Putamen (tissue), 1 donor: ENCODE data around the gene TRIM8.

Source experiments
- DNase-seq: peaks from one replicate; pipeline ENCODE4 v3.0.0-alpha.2; 2016; ENCODE audit warnings: low spot score

Gene TRIM8, protein sequence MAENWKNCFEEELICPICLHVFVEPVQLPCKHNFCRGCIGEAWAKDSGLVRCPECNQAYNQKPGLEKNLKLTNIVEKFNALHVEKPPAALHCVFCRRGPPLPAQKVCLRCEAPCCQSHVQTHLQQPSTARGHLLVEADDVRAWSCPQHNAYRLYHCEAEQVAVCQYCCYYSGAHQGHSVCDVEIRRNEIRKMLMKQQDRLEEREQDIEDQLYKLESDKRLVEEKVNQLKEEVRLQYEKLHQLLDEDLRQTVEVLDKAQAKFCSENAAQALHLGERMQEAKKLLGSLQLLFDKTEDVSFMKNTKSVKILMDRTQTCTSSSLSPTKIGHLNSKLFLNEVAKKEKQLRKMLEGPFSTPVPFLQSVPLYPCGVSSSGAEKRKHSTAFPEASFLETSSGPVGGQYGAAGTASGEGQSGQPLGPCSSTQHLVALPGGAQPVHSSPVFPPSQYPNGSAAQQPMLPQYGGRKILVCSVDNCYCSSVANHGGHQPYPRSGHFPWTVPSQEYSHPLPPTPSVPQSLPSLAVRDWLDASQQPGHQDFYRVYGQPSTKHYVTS

DNA sequence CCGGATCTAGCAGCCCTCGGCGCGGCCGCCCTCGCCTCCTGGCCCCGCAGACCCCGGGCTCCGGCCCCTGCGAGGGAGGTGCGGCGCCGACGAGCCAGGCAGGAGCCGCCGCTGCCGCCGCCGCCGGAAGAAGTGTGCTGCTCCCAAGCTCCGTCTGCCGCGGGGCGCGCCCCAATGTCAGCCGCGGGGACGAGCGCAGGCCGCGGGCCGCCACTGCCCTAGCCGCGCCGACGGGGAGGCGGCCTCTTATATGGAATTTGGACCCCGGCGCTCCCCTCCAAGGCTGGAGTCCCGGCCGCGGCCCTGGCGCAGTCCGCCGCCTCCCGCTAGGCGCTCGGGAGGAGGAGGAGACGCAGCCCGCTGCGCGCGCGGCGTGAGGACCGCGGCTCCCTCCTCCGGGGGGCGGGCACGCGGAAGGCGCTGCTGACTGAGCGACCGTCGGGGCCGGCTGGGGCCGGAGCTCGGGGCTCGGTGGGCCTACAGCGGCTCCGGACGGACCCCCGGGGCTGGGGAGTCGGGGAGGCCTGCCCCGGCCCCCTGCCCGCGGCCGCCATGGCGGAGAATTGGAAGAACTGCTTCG is at the start of gene TRIM8:
TRIM8 (plus strand) TSS at position 414 of the 580 bp plus-strand sequence; CDS start at position 553, 139 bp downstream.
- DNase-seq: peak; percentile 72

DNA sequence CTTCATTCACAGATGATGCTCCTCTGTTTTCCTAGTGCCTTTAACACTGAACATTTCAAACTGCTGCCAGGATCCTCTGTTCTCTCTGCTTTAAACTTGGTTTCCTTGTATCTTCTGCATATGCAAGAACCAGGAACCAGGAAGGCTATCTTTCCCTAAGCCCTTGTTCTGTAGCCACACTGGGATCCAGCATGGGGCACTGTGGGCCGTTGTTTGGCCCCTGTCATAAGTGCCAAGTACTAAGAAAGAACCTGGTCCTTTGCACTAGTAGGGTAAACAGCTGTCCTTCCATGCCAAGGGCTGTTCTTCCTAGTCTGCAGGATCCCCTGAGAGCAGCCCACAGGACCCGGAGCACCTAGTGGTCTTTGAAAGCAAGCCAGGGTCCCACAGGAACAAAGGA is 49.0 kb upstream of the TRIM8 start:
- no peak for DNase-seq

DNA sequence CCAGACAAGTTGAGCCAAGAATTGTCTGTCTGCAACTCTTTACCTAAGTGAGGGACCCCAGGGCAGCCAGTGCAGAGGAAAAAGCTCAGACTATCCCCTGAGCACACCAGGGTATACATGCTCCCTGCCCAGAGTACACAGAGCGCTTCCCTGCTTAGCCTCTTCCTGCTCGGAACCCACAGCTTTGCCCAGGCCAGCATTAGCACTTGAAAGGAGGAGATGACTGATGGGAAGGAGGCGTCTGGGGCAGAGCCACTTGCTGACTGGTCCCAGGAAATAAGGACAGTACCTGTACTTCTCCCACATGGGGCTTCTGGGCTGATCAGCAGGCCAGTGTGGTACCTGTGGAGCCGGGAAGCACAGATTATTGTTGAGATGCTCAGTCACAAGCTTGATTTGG is 48.4 kb upstream of the TRIM8 start:
- DNase-seq: no peak

DNA sequence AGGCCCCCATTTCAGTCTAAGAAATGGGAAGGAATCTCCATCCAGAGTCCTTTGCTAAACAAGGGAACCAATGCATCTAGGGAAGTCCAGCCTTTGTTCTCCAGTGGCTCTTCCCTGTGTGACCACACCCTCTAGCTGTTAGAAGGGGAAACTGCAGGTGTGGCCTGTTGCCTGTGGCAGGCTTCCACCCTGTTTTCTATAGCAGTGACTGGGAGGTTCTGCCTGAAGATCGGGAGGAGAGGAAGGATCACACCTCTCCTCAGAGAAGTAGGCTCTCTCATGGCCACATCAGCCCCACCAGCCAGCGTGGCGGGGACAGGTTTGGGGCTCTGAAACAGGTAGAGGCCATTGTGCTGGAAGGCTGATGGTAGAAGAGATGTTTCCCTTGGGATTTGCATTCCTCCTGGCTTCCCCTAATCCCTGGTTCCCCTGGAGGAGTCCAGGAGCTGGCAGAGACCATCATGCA is 47.7 kb upstream of the TRIM8 start:
- DNase-seq: no peak

DNA sequence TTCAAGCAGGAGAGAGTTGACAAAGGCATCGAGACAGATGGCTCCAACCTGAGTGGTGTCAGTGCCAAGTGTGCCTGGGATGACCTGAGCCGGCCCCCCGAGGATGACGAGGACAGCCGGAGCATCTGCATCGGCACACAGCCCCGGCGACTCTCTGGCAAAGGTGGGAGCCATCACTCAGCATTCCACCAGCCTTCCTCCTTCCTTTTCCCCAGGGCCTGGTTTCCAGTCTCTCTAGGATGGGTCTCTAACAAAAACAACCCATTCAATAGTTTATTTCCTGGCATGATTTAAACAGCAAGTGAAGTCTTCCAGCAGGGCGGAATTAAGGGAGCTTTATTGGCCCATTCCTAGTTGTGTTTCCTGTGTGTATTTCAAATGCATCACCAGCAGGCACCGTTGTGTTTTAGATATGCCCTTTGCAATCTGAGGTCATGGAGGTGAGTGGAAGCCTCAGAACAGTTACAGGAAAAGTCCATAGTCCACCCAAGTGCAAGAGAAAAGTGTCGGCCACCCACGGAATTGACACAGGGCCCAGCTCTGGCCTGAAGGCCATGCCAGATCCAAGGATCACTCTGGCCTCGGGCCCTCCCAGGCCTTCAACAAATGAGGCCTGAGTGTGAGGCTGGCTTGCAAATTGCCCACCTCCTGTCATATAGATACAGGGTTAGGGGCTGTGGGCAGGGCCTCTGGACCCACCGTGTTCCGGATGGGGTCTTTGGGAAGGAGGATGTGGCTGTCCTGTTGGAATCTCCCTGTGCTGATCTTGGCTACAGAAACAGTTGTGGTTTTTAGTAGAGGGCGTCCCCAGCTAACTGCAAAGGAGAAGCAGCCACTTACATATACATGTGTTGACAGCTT is 46.9 kb upstream of the TRIM8 start:
- no peak for DNase-seq

DNA sequence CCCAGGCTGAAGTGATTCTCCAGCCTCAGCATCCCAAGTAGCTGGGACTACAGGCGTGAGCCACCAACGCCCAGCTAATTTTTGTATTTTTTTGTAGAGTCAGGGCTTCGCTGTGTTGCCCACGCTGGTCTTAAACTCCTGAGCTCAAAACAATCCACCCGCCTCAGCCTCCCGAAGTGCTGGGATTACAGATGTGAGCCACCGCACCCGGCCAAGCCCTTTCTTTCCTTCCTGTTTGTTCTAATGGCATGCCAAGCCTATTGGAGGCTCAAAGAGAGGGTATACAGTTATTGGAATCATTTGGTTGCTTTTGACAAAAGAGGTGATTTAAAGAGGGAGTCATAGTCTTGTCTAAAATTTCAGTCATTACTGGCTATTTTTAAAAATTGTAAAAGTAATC is 46.0 kb upstream of the TRIM8 start:
- no peak for DNase-seq

DNA sequence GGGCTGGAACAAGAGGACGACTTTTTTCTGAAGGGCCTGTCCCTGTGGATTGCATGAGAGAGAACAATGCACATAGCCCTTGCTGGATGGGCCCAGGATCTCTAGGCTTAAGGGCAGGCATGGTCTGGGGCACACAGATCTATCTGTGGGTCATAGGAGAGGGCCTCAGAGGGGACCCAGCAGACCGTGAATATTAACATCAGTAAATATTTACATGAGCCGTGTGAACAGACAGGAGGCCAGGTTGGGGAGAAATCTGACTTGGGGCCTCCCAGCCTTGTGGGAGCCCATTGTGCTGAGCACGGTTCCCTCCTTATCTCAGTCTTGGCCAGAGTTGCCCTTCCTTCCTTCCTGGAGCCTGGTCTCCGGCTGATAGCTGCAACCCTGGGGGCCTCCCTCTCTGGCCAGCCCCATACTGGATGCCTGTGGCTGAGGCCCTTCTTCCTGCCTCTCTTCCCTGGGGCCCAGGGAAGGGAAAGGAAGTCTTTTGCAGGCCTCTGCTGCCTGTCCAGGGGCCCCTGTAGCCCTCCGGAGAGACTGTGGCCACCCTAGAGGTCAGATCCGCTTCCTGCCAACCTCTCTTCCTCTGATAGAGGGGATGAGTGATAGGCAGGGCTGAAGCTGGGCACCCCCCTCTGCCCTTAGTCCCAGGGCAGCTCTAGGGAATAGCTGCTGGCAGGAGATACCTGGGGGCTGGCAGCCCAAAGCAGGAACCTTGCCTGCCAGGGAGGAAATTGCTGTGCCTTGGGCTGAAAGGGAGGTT is 44.5 kb upstream of the TRIM8 start:
- DNase-seq: no peak

DNA sequence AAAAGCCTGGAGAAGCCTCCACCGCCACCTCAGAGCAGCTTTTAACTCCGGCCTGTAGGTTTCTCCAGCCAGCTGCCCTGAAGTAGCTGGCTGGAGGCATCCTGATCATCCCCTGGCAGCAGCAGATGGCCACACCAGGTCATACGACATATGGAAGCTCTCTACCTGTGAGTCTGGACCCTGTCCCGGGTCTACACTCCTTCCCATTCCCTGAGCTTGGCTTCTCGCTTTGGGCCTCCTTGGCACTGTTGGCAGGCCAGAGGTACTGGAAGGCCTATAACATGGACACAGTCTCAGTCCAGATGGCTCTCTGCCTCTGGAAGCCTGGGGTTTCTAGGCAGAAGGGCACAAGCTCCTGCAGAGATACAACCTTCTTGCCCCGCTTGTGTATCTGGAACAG is 43.5 kb upstream of the TRIM8 start:
- no peak for DNase-seq

DNA sequence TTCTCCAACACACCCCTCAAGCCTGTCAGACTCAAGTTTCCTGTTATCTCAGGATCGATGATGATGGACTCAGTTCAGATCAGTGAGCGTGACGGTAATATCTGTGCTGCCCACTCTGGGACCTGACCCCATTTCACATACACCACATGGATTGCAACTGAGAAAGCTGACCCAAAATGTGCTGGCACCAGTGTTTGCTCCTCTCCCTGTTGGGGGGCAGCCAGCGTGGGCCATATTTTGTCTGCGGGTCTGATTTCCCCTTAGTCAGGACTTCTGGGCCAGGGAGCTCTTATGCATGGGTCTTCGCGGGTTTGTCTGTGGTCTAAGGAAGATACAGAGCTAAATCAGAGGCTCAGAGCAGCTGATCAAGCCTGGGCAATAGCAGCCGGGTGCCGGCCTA is 42.6 kb upstream of the TRIM8 start:
- no peak for DNase-seq

DNA sequence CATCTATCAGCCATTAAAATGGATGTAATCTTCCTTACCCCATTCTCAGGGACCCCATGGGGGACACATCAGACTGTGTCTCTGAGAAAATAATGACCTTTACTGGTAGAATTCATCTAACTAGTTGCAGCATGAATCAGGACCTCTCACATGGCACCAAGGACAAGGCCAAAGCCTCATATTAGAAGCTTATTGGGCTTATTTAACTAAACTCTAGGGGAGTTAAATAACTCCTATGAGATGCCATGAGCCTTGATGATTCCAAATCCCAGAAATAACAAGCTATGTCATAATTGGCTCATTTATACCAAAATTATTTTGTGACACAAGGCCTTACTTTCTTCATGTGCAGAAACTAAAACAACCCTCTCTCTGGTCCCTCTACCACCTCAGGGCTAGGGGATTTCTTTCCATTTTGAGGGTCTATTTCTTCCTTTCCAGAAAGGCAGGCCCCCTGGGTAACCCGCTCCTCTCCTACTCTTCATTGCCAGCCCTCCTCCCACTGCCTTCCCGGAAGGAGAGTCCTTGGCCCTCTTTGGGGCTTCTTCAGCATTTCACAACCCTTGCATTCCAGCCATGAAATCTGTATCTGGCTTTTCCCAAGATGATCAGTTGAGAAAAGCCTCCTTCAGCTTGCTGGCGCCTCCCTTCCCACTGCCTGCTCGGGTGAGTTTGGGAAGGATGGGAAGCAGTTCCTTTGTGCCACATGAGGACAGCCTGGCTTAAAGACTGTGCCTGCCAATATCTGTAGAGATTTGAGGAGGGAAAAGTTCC is 41.8 kb upstream of the TRIM8 start:
- no peak for DNase-seq

DNA sequence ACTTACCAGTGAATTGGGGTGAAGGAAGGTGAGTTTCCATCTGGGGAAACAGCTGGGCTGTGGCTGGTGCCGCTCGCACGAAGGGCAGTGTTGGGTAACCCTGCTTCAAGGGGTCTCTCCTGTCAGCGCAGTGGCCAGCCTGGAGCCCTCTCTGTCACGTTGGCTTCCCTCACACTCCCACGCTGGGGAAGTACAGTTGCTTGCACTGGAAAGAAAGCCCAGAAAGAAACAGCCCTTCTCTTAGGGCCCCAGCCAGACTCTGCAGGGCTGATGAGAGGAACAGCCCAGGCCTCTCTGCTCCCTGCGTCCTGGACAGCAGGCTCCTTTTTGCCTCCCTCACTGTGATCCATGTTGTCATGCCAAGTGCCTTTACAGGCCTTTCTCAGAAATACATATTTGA is 40.3 kb upstream of the TRIM8 start:
- DNase-seq: no peak

DNA sequence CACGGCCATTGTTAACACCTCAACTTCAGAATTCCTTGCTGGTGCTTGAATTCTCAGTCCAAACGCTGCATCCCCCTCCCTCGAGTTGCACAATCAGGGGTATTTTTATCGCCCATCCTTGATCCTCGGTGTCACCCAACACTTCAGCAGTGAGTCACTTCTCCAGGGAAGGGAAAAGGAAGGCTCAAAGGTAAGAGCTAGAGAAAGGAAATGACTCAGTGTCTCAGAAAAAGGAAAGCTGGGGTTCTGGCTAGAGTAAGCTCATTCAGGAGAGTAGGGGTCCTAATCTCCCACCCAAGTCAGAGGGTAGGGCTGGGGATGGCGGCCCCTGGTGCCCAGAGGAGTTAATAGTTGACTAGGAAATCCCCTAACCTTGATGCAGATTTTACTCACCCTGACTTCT is 39.8 kb upstream of the TRIM8 start:
- no peak for DNase-seq

DNA sequence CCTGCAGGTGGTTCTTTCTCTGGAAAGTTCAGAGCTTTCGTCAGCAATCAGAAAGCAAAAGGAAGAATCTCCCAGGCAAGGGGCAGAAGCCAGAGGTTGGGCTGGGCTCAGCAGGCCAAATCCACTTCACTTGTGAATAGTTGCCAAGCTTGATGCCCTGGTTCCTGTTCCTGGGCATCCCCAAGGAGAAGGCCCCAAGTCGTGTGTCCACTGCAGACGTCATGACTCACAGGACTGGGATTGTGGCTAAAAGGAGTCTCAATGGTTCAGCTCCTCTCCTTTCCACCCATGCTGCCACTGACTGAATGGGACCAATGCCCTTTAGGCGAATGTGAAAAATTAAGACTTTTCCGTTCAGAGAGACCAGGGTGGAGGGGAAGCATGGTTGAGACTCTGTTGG is 38.6 kb upstream of the TRIM8 start:
- no peak for DNase-seq

DNA sequence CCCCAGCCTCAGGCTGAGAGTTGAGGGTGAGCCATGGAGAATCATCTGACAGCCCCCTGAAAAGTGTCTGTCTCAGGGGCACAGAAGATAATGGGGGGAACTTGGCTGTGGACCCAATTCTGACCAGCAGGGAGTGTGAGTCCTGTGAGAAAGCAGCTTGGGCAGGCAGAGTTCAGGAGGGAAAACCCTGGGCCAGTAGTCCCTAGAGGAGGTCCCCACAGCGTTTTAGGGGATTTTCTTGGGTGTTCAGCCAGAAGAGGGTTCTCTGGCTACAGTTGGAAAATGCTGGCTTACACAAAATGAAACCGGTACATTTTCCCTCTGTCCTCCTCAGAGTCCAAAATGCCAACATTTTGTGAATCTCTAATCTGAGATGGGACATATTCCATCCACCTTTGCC is 35.8 kb upstream of the TRIM8 start:
- no peak for DNase-seq

DNA sequence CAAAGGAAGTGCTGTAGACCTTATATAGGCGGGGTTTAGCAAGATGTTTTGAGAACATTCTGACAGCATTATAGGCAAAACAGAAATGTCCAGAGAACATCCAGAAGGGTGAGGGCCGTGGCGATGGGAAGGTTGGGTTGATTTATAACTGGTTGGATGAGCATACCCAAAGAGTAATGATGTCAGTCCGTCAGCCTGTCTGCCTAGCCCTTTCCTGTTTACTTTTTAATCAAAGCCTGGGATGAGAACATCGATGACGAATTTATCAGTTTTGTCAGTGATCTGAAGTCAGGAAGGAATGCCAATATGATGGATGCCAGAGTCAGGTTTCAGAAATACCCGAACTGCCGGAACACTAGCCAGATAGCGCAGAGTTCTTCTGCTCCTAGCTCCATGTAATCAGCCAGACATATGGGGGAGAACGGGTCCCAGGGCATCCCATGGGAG is 33.8 kb upstream of the TRIM8 start:
- DNase-seq: no peak

DNA sequence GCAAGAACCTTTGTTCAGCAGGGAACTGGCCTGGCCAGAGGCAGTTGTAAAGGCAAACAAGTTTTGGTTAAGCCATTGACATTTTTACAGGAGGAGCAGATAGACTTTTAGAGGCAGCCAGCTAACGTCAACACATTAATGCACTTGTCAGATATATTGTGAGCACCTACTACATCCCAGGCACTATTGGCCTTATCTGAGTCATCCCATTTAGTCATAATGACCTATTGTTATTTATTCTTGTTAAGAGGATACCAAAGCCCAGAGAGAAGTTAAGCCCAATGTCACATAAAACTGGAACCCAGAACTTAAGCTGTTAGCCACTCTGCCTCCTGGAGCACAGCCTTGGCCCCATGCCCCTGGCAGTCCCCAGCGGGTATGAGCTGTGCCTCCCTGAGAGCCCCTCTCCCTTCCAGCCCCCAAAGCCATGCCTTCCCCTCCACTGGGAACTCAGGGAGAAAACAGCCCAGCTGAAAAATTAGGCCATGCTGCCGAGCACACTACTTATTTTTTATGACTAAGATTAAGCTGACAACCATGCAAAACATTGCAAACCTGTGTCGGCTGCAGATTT is 32.7 kb upstream of the TRIM8 start:
- DNase-seq: no peak

DNA sequence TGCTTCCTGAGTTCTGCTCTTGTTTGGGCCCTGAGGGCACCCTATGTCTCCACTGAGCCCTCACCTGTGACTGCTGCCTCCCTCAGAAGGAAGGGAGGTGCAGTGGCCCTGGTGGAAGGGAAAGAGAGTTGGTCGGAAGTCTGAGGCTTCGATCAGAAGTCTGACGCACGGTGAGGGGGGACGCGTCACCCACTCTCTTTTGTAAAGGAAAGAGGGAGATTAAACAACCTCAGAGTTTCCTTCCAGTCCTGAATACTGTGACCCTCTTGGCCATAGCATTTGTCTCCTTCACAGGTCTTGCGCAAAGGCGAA is 31.4 kb upstream of the TRIM8 start:
- DNase-seq: no peak

DNA sequence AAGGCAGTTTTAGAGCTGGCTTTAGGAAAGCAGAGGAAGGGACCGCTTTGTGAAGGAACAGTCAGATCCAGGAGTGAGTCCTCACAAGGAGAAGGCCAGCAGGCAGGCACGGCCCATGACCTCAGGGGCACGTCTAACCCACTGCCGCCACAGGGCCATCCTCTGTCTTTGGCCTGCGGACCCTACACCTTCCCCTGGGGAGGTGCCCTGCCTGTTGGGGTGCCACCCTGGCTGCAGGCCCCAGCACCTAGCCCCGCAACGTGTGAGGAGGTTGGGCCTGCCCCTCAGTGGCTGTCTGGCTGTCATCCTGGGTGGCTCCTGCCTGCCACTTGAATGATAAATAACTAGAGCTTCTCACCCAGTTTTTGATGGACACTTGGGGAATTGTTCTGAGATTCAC is 31.0 kb upstream of the TRIM8 start:
- no peak for DNase-seq

DNA sequence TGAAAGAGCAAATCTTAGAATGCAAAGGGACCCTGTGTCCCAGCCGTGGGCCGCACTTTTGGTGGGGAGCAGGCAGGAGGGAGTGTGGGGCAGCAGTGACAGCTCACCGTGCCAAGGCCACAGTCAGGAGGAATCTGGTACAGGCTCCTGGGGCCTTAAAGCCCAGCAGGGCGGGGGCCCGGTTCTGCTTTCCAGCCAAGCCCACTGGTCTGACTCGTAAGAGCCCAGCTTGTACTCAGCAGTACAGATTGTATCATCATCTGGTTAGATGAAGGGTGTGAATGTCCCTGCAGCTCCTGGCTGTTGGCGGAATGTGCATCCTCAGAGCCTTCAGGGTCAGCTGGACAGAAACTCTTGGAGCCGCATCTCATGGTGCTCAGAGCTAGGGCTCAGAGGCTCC is 30.5 kb upstream of the TRIM8 start:
- no peak for DNase-seq

DNA sequence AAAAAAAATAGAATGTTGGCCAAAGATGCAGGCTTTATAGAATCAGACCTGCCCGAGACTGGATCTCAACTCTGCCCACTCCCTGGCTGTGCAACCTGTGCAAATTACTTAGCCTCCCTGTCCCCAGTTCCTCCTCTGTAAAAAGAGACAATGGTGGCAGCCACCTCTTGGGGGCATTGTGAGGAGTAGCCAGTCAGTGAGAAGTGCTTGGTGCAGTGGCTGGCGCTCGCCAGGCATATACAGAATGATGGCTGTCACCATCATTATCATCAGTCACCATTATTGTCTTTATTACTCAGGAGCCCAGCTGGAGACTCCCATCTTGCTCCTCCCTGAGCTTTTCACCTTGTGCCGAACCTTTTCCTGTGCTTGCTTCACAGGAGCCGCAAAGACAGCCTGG is 29.4 kb upstream of the TRIM8 start:
- no peak for DNase-seq

DNA sequence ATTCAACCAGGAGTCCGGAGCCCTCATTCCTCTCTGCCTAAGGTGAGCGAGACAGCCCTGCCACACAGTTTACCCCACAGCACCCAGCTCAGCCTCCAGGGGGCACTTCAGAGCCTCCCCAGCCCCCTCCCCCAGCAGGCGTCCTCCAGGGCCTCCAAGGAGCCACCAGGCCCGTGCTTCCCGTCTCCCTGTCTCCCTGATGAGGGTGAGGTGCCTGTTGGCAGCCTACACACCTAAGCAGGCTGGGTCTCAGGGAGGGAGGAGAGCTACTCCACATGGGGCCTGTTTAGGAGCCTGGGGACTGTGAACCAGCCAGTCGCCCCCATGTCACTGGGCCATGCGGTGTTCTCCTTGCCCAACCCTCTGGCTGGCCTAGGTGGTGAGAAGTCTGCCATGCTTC is 28.9 kb upstream of the TRIM8 start:
- DNase-seq: no peak
